Trophoblast cell (in vitro differentiated cells and primary cell): ENCODE data around the gene HTRA2.

Experiments
- DNase-seq, 2 donors: peaks; one replicate each; pipeline ENCODE4 v3.0.0-alpha.2; 2016
- H2AFZ ChIP-seq: 2 replicates; pipeline ENCODE4 v1.6.1; 2013; ENCODE audit warnings: low read length, moderate library complexity, mild to moderate bottlenecking; ENCODE audit not compliant: insufficient read depth, poor library complexity
- H2AK5ac ChIP-seq: 2 replicates; pipeline ENCODE4 v1.6.1; 2013; ENCODE audit warnings: mild to moderate bottlenecking, low read length
- H2BK120ac ChIP-seq: 2 replicates; pipeline ENCODE4 v1.6.1; 2013; ENCODE audit warnings: low read length, mild to moderate bottlenecking, moderate library complexity; ENCODE audit not compliant: insufficient read depth, poor library complexity
- H2BK12ac ChIP-seq: 2 replicates; pipeline ENCODE4 v1.6.1; 2013; ENCODE audit warnings: mild to moderate bottlenecking, low read length, moderate library complexity
- H2BK5ac ChIP-seq: 2 replicates; pipeline ENCODE4 v1.6.1; 2013; ENCODE audit warnings: low read length, low read depth, moderate library complexity, mild to moderate bottlenecking; ENCODE audit not compliant: poor library complexity
- H3K14ac ChIP-seq: 2 replicates; pipeline ENCODE4 v1.6.1; 2013; ENCODE audit warnings: mild to moderate bottlenecking, low read length
- H3K18ac ChIP-seq: 2 replicates; pipeline ENCODE4 v1.6.1; 2013; ENCODE audit warnings: mild to moderate bottlenecking, low read length
- H3K23ac ChIP-seq: 2 replicates; pipeline ENCODE4 v1.6.1; 2013; ENCODE audit warnings: low read length
- H3K27ac ChIP-seq: 2 replicates; pipeline ENCODE4 v1.5.1; 2013; ENCODE audit warnings: low read depth, mild to moderate bottlenecking, inconsistent platforms, low read length, moderate library complexity
- H3K27me3 ChIP-seq: 2 replicates; pipeline ENCODE4 v1.6.1; 2013; ENCODE audit warnings: inconsistent platforms, mild to moderate bottlenecking, low read length, moderate library complexity; ENCODE audit not compliant: insufficient read depth
- H3K36me3 ChIP-seq, 2 experiments: 1 replicate in 1 of 2; 2 replicates in 1 of 2; pipeline ENCODE4 v1.6.1; 2013; ENCODE audit warnings: low read length in 2 of 2, mild to moderate bottlenecking in 2 of 2, moderate library complexity in 1 of 2; ENCODE audit not compliant: insufficient read depth in 2 of 2, control insufficient read depth in 1 of 2
- H3K4ac ChIP-seq: 2 replicates; pipeline ENCODE4 v1.6.1; 2013; ENCODE audit warnings: low read depth, mild to moderate bottlenecking, low read length, moderate library complexity
- H3K4me1 ChIP-seq, 2 experiments: 1 replicate in 1 of 2; 2 replicates in 1 of 2; pipeline ENCODE4 v1.6.1; 2013; ENCODE audit warnings: low read length in 2 of 2, mild to moderate bottlenecking in 2 of 2, moderate library complexity in 1 of 2; ENCODE audit not compliant: insufficient read depth in 2 of 2, control insufficient read depth in 1 of 2
- H3K4me2 ChIP-seq: 2 replicates; pipeline ENCODE4 v1.6.1; 2013; ENCODE audit warnings: inconsistent platforms, mild to moderate bottlenecking, low read length, moderate library complexity
- H3K4me3 ChIP-seq: 2 replicates; pipeline ENCODE4 v1.5.1; 2013; ENCODE audit warnings: mild to moderate bottlenecking, low read depth, low read length, inconsistent platforms
- H3K79me1 ChIP-seq: one replicate; pipeline ENCODE4 v1.6.1; 2013; ENCODE audit warnings: low read length
- H3K79me2 ChIP-seq: 2 replicates; pipeline ENCODE4 v1.6.1; 2013; ENCODE audit warnings: low read length, mild to moderate bottlenecking; ENCODE audit not compliant: control insufficient read depth, insufficient read depth, poor library complexity
- H3K9ac ChIP-seq: 2 replicates; pipeline ENCODE4 v1.6.1; 2013; ENCODE audit warnings: mild to moderate bottlenecking, low read length
- H3K9me3 ChIP-seq: 2 replicates; pipeline ENCODE4 v1.6.1; 2013; ENCODE audit warnings: low read depth, mild to moderate bottlenecking, control low read depth, inconsistent platforms, low read length; ENCODE audit not compliant: insufficient read depth
- H4K12ac ChIP-seq: 2 replicates; pipeline ENCODE4 v1.6.1; 2013; ENCODE audit warnings: low read depth, mild to moderate bottlenecking, low read length, moderate library complexity
- H4K8ac ChIP-seq: 2 replicates; pipeline ENCODE4 v1.6.1; 2013; ENCODE audit warnings: low read depth, mild to moderate bottlenecking, low read length, moderate library complexity
- H4K91ac ChIP-seq: one replicate; pipeline ENCODE4 v1.6.1; 2013; ENCODE audit warnings: low read depth, mild to moderate bottlenecking, low read length, moderate library complexity
- WGBS: extraction: QIAGEN DNeasy Blood & Tissue Kit; methylation state at CpG from one replicate; pipeline ENCODE4 v1.1.7; 2013; ENCODE audit warnings: missing lambda C conversion rate; ENCODE audit not compliant: insufficient read length, insufficient coverage; ENCODE audit errors: extremely low coverage; 5-methylcytosine and 5-hydroxymethylcytosine counted together

Gene HTRA2

DNA sequence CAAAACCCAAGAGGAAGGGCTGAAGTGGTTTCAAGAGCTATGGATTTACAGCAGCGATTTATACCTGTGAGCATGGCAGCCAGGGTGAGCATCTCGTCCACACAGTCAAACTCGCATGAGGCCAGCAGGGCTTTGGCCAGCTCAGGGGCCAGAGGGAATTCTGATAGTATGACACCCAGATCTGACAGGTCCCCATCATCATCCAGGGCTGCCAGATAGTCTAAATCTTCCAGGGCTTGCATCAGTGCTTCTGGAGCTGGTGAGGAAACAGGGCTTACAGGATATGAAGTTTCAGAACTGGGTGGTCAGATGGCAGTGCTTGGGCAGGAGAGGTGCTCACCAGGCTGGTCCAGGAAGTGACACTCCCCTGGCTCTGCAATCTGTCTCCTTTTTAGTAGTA, 7.2 kb upstream of the HTRA2 start:
- Histone ChIP-seq H3K4me3 (no peak overlapping the region), H3K79me1 (no peaks in the 10 kb centered on the region), H3K4ac (no peak overlapping the region), H2AK5ac (no peak overlapping the region), H3K9ac (no peak overlapping the region), H4K12ac (no peak overlapping the region), H3K79me2 (no peaks in the 10 kb centered on the region), H3K27ac (no peak overlapping the region), H2BK120ac (no peak overlapping the region), H3K9me3 (no peaks in the 10 kb centered on the region), H2AFZ (no peak overlapping the region), H3K4me1 (no peaks in the 10 kb centered on the region), H4K91ac (no peak overlapping the region), H3K18ac (no peak overlapping the region), H3K14ac (no peak overlapping the region), H3K36me3 (peaks cover 14 to 20% of the 10 kb centered on the region in 2 experiments), H3K27me3 (peaks cover 13% of the 10 kb centered on the region), H3K23ac (no peak overlapping the region), H4K8ac (no peak overlapping the region), H2BK5ac (no peak overlapping the region), H3K4me2 (no peak overlapping the region), H2BK12ac (no peak overlapping the region)
- WGBS: no CpG with 5 or more reads among the region's 3 CpGs
- DNase-seq: no peak

DNA sequence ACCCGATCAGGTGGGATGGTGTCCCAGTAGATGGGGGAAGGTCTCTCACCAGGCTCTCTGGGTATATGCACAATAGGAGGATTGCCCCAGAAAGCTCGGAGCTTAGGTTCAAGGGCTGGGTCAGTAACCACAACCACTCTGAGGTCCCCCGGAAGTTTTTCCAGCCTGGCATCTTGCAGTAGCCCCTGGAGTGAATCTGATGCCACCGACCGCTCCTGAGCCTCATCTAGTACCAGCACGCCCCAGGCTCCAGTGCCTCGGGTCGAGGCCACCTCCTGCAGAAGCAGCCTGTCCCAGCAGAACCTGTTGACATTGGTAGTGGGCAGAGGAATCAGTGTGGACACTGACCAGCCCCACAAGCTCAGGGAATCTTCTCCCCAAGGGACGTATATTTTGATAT, 5.7 kb upstream of the HTRA2 start:
- Histone ChIP-seq H3K9ac (no peak overlapping the region), H3K79me2 (peaks cover 4% of the 10 kb centered on the region), H4K91ac (no peak overlapping the region), H2AK5ac (no peak overlapping the region), H3K4me1 (peaks cover 3 to 7% of the 10 kb centered on the region in 2 experiments), H3K79me1 (peaks cover under 1% of the 10 kb centered on the region), H2BK12ac (no peak overlapping the region), H3K4ac (no peak overlapping the region), H2BK5ac (no peak overlapping the region), H3K27ac (no peak overlapping the region), H3K9me3 (no peaks in the 10 kb centered on the region), H3K4me2 (no peak overlapping the region), H3K23ac (no peak overlapping the region), H2AFZ (no peak overlapping the region), H3K4me3 (no peak overlapping the region), H2BK120ac (no peak overlapping the region), H3K27me3 (peaks cover 4% of the 10 kb centered on the region), H4K12ac (no peak overlapping the region), H3K14ac (no peak overlapping the region), H4K8ac (no peak overlapping the region), H3K36me3 (peaks cover 20 to 28% of the 10 kb centered on the region in 2 experiments), H3K18ac (no peak overlapping the region)
- no peak for DNase-seq
- no CpG with 5 or more reads among the region's 9 CpGs for WGBS

DNA sequence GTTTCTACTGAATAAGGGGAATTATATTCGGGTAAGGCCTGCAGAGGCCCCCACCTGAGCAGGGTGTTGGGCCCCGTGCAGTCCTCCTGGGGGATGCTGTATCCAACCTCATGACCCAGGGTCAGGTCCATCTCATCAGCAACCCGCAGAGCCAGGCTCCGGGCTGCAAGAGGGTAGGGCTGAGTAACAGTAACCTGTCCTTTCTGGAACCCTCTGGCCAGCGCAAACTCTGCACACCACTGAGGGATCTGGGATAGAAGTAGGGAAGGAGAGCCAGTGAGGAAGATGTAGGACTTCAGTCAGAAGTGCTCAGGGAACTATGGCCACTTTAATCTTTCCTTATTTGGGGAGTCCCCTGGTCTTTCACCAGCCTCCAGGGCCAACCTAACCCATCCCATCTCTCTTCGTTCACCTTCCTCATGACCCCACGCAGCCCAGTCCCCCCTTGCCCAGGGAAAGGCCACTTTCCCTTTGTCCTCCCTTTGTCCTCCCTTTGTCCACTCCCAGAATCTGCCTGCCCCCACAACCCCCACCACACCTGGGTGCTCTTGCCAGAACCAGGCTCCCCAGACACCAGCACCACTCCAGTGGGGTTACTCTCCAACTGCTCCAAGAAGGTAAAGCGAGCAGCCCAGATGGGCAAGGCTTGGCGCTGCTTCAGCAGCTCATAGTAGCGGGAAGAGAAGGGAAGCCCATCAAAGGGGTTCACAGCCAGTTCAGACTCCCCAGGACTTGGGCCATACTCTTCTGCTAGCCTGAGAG, 4.6 kb upstream of the HTRA2 start:
- Histone ChIP-seq H3K79me2 (peaks cover 12% of the 10 kb centered on the region), H3K27me3 (no peaks in the 10 kb centered on the region), H2AFZ (no peak overlapping the region), H3K14ac (no peak overlapping the region), H3K27ac (no peak overlapping the region), H2BK120ac (no peak overlapping the region), H3K9me3 (no peaks in the 10 kb centered on the region), H3K18ac (no peak overlapping the region), H3K4ac (no peak overlapping the region), H3K9ac (no peak overlapping the region), H4K8ac (no peak overlapping the region), H3K23ac (no peak overlapping the region), H2BK12ac (no peak overlapping the region), H3K79me1 (peaks cover 9% of the 10 kb centered on the region), H3K4me2 (no peak overlapping the region), H2AK5ac (no peak overlapping the region), H3K4me3 (no peak overlapping the region), H2BK5ac (no peak overlapping the region), H3K4me1 (peaks cover 3 to 7% of the 10 kb centered on the region in 2 experiments), H3K36me3 (peaks cover 20 to 28% of the 10 kb centered on the region in 2 experiments), H4K12ac (no peak overlapping the region), H4K91ac (no peak overlapping the region)
- WGBS: no CpG with 5 or more reads among the region's 10 CpGs
- no peak for DNase-seq

GRCh38 chr2:74525717-74526648, 3.8 kb upstream of the HTRA2 start, which contains the start of gene DQX1:
TSS of gene DQX1 (minus strand) at chr2:74526231. CDS start at chr2:74525729, 502 bp downstream.
- H3K9ac ChIP-seq: no peak within 1 kb of the TSS
- no CpG with 5 or more reads among the region's 11 CpGs for WGBS
- no peak within 1 kb of the TSS for H3K4ac ChIP-seq

More at GRCh38 chr2:74525717-74526648, 3.8 kb upstream of the HTRA2 start, which contains the start of gene DQX1:
- Histone ChIP-seq H2AK5ac (no peak within 1 kb of the TSS), H3K23ac (no peak within 1 kb of the TSS), H3K79me1 (peaks cover 11% of the 10 kb centered on the region), H3K36me3 (peaks cover 20 to 28% of the 10 kb centered on the region in 2 experiments), H3K9me3 (no peaks in the 10 kb centered on the region), H3K14ac (no peak within 1 kb of the TSS), H3K18ac (no peak within 1 kb of the TSS), H3K27me3 (no peaks in the 10 kb centered on the region), H3K79me2 (peaks cover 13% of the 10 kb centered on the region), H4K91ac (no peak within 1 kb of the TSS), H3K27ac (no peak within 1 kb of the TSS), H3K4me1 (peaks cover 9 to 13% of the 10 kb centered on the region in 2 experiments), H3K4me3 (no peak within 1 kb of the TSS), H4K8ac (peak within 1 kb of the TSS; percentile 26), H2AFZ (no peak within 1 kb of the TSS), H2BK12ac (no peak within 1 kb of the TSS), H2BK5ac (no peak within 1 kb of the TSS), H4K12ac (no peak within 1 kb of the TSS), H2BK120ac (no peak within 1 kb of the TSS), H3K4me2 (no peak within 1 kb of the TSS)
- DNase-seq: peak; percentile 72 to 75
